T-helper 1 cell (primary cell): ENCODE data around the gene C13orf42.
A peak's percentile ranks its signal among the peaks of the same experiment; 100 is the strongest.

Source experiments
- DNase-seq, 5 donors: peaks; one replicate each; pipeline ENCODE4 v3.0.0-alpha.2; 2012 to 2020
- total RNA-seq, 4 donors: gene quantifications; one replicate each; lab custom pipeline; 2026; lab: John Stamatoyannopoulos, UW

The C13orf42 gene
- total RNA-seq: 0 reads per million in 4 donors

- DNase-seq: no peak
These were observed at the start of gene C13orf42 for GRCh38 chr13:51111174-51111573. C13orf42 (minus strand) TSS chr13:51111274; CDS start chr13:51111209, 65 bp downstream.

GRCh38 chr13:51158880-51159518, 47.9 kb upstream of the C13orf42 start:
- DNase-seq: no peak

- DNase-seq: no peak
These were observed 47.3 kb upstream of the C13orf42 start for GRCh38 chr13:51158365-51158764.

- no peak for DNase-seq
These were observed 45.6 kb upstream of the C13orf42 start for GRCh38 chr13:51156648-51157047.

GRCh38 chr13:51155776-51156515, 44.9 kb upstream of the C13orf42 start:
- no peak for DNase-seq

GRCh38 chr13:51155161-51155560, 44.1 kb upstream of the C13orf42 start:
- DNase-seq: no peak

- peak in 1 of 5 donors; percentile 23 for DNase-seq
These were observed 43.0 kb upstream of the C13orf42 start for GRCh38 chr13:51154029-51154555.

DNA sequence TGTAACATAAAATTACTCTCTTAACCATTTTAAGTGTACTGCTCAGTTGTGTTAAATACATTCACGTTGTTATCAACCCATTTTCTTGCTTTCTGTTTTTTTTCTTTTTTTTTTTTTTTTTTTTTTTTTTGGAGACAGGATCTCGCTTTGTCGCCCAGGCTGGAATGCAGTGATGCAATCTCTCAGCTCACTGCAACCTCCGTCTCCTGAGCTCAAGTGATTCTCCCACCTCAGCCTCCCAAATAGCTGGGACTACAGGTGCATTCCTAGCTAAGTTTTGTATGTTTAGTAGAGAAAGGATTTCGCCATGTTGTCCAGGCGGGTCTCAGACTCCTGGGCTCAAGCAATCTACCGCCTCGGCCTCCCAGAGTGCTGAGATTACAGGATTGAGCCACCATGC, 42.5 kb upstream of the C13orf42 start:
- no peak for DNase-seq

- no peak for DNase-seq
These were observed 41.6 kb upstream of the C13orf42 start for GRCh38 chr13:51152701-51153100.

GRCh38 chr13:51151463-51151862, 40.4 kb upstream of the C13orf42 start:
- no peak for DNase-seq

DNA sequence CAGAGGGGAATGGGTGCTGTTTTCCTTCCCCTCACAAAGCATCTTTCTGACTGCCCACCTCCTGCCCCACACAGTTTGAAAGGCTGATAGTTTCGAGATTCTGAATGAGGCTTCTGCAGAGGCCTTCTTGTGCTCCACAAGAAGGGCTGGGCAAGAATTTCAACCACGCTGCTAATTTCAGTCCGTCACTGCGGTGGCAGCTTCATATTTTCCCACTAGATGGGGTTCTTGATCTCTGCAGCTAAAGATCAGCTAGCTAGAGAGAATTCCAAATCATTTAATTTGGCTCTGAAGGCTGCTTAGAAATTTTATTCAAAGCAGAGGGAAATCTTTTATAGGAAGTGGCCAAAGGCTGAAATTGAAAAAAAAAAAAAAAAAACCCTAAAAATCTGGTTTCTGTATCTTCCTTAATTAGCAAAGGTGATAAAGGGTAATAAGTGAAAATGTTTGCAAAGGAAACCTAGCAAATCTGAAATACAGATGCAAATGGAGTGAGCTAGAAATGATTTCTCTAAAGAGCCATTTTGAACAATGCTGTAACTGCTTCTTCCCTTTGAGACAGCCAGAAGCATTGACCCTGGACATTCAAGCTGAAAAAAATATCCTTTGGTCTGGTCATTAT, 38.0 kb upstream of the C13orf42 start:
- no peak for DNase-seq

- DNase-seq: peak in 1 of 5 donors; percentile 29
These were observed 37.3 kb upstream of the C13orf42 start for GRCh38 chr13:51148223-51148951.

DNA sequence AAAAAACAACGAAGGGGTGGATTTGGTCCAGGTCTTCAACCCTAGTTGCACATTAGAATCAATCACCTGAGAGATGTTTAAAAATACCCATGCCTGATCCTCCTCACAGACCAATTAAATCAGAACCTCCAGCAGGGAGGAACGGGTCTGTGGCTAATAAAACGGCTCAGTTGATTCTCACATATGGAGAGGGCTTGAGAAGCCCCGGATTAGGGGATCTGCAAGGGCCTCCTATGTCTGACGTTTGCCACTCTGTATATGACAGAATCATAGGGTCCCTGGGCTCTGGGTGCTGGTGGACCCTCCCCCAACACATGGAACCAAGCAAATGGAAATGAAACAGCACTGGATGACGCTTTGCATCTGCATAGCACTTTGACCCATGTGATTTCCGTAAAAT, 36.7 kb upstream of the C13orf42 start:
- DNase-seq: no peak

GRCh38 chr13:51146667-51147066, 35.6 kb upstream of the C13orf42 start:
- DNase-seq: no peak

DNA sequence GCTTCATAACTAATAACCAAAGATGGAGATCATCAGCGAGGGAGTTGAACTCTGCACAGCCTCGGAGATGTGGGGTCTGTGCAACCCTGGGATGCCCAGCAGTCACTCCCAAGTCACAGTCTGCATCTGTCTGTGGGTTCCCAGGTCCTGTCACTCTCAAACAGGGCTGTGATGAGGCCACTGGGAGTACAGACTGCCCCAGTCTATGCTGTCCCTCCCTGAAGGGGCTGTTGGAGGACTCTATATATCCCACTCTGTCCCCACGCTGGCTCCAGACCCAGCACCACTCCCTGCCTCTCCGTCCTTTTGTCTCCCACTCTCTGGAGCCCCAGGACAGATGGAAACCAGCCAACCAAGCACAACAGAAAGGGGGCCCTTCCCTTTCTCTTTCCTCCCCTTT, 26.2 kb upstream of the C13orf42 start:
- DNase-seq: no peak

DNA sequence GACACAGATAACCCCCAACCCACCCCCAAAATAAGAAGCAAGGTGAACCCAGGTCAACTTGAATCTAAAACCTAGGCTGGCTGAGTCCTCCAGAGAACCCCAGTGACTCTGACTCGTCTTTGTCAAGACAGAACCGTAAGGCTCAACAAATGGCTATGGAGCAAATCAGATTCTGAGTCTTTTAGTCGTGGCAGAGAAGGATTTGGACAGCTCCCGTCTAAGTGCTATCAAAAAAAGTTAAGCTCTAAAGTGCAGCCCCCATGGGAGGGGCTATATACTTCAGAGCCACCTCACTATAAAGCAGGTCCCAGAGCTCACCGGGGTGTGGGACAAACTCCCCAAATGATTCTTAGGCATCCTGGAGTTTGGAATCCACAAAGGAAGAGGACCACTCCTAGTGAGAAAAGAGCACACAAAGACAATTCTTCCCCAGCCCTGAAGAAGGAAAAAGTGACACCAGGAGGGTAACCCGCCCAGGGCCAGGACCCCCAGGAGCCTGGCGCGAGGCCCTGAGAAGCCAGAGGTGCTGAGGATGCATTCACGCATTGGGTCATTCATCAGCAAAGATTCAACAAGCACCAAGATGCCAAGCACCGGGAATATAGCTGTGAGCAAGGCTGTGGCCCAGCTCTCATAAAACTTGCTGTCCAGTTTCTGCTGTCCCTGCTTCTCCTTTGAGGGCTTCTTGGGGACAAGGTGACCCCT, 25.4 kb upstream of the C13orf42 start:
- DNase-seq: no peak

- no peak for DNase-seq
These were observed 23.8 kb upstream of the C13orf42 start for GRCh38 chr13:51134763-51135365.

- DNase-seq: no peak
These were observed 19.3 kb upstream of the C13orf42 start for GRCh38 chr13:51130348-51130747.

DNA sequence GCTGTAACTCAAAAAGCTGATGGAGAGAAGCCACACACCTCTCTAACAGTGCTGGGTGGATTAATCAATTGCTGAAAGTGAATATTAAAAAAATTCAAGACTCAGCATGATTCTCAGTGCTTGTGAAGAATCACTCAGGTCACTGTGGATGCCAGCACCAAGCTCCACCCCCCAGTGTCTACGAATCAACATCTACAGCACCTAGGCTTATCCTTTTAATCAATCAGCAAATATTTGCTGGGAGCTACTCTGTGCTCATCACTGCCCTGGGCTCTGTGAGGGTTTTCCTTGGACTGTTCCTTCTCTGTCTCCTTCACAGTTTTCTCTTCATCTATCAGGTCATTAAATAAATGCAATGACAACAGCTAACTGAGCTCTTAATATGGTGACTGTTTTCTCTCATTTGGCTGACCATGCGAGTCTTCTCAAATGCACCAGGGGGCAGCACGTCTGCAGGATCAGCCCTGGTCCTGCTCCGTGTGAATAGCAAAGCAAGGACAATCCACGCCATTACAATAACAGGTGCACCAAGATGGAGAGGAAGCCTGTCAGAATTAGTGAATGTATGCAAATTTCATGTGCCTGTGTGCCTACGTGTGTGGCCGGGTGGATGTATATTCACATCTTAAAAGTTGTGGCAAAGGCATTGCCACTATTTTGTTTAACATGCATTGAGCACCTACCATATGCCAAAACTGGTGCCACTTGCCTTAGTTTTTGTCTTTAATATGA, 14.6 kb upstream of the C13orf42 start:
- DNase-seq: peak in 2 of 5 donors; percentile 19 to 52

GRCh38 chr13:51122868-51123566, 11.9 kb upstream of the C13orf42 start:
- no peak for DNase-seq
